ENCODE data around the gene LOXL1.
A peak's percentile ranks its signal among the peaks of the same experiment; 100 is the strongest.

LOXL1 gene

GRCh38 chr15:73951601-73952000 lies 25.3 kb downstream of the LOXL1 start:
- H3K9me3 Mint-ChIP-seq = no peaks in the 10 kb centered on the region
- no peak overlapping the region for H3K4me3 Mint-ChIP-seq
- H3K4me1 Mint-ChIP-seq = peaks cover 32% of the 10 kb centered on the region
- no peak for TF ChIP-seq CTCF (IDR thresholded peaks at IDR 0.05; ENCODE audit: unreplicated experiment in 3 of 3)
- peak overlapping the region; percentile 94 to 98 (median 97) for H3K27ac Mint-ChIP-seq
- peaks cover 19% of the 10 kb centered on the region for H3K36me3 Mint-ChIP-seq (ENCODE audit: low read depth)
- peaks cover 3% of the 10 kb centered on the region for H3K27me3 Mint-ChIP-seq (ENCODE audit: low read depth)

- no peaks in the 10 kb centered on the region for H3K9me3 Mint-ChIP-seq
- H3K4me1 Mint-ChIP-seq = peaks cover 32% of the 10 kb centered on the region
- H3K4me3 Mint-ChIP-seq = no peak overlapping the region
- H3K36me3 Mint-ChIP-seq (ENCODE audit: low read depth) = peaks cover 15% of the 10 kb centered on the region
- peaks cover 3% of the 10 kb centered on the region for H3K27me3 Mint-ChIP-seq (ENCODE audit: low read depth)
- TF ChIP-seq CTCF (IDR thresholded peaks at IDR 0.05; ENCODE audit: unreplicated experiment in 3 of 3) = no peak
- H3K27ac Mint-ChIP-seq = peak overlapping the region; percentile 90 to 97 (median 94)
Measured at GRCh38 chr15:73952171-73952912, 26.1 kb downstream of the LOXL1 start.

- peak overlapping the region; percentile 35 to 81 (median 47) for H3K27ac Mint-ChIP-seq
- peaks cover 32% of the 10 kb centered on the region for H3K4me1 Mint-ChIP-seq
- H3K9me3 Mint-ChIP-seq = no peaks in the 10 kb centered on the region
- H3K36me3 Mint-ChIP-seq (ENCODE audit: low read depth) = peaks cover 8% of the 10 kb centered on the region
- no peak for TF ChIP-seq CTCF (IDR thresholded peaks at IDR 0.05; ENCODE audit: unreplicated experiment in 3 of 3)
- peaks cover 3% of the 10 kb centered on the region for H3K27me3 Mint-ChIP-seq (ENCODE audit: low read depth)
- H3K4me3 Mint-ChIP-seq = no peak overlapping the region
Measured at GRCh38 chr15:73952913-73953750, 26.9 kb downstream of the LOXL1 start.

- H3K9me3 Mint-ChIP-seq = no peaks in the 10 kb centered on the region
- H3K4me1 Mint-ChIP-seq = peaks cover 32% of the 10 kb centered on the region
- H3K27ac Mint-ChIP-seq = peak overlapping the region in 1 of 3 experiments; percentile 67
- peaks cover 4% of the 10 kb centered on the region for H3K36me3 Mint-ChIP-seq (ENCODE audit: low read depth)
- TF ChIP-seq CTCF (IDR thresholded peaks at IDR 0.05; ENCODE audit: unreplicated experiment in 3 of 3) = no peak
- peaks cover 4% of the 10 kb centered on the region for H3K27me3 Mint-ChIP-seq (ENCODE audit: low read depth)
- no peak overlapping the region for H3K4me3 Mint-ChIP-seq
Measured at GRCh38 chr15:73954188-73955145, 28.2 kb downstream of the LOXL1 start.

- H3K27me3 Mint-ChIP-seq (ENCODE audit: low read depth) = peaks cover 4% of the 10 kb centered on the region
- H3K36me3 Mint-ChIP-seq (ENCODE audit: low read depth) = peaks cover 4% of the 10 kb centered on the region
- no peak overlapping the region for H3K27ac Mint-ChIP-seq
- TF ChIP-seq CTCF (IDR thresholded peaks at IDR 0.05; ENCODE audit: unreplicated experiment in 3 of 3) = no peak
- no peak overlapping the region for H3K4me3 Mint-ChIP-seq
- H3K9me3 Mint-ChIP-seq = no peaks in the 10 kb centered on the region
- H3K4me1 Mint-ChIP-seq = peaks cover 27% of the 10 kb centered on the region
Measured at GRCh38 chr15:73955326-73955725, 29.1 kb downstream of the LOXL1 start.
